A549 (cell line): ENCODE data around the gene SSTR3.

Experiments
- BHLHE40 ChIP-seq: IDR thresholded peaks from 2 replicates; pipeline ENCODE4 v1.6.1; 2012; ENCODE audit warnings: low read depth, low read length, inconsistent platforms
- CHD2 ChIP-seq: fragments of 150-350 bp; IDR thresholded peaks from 2 replicates; pipeline ENCODE4 v1.6.1; 2014; ENCODE audit warnings: low read length; ENCODE audit not compliant: partially characterized antibody
- CTCF ChIP-seq: fragments of >200 bp; sonication (Bioruptor Twin); formaldehyde crosslinking; IDR thresholded peaks from 3 replicates; pipeline ENCODE4 v1.5.1; 2016
- MAFK ChIP-seq: fragments of 450-650 bp; IDR thresholded peaks from 2 replicates; pipeline ENCODE4 v1.6.1; 2014; ENCODE audit not compliant: partially characterized antibody
- MYC ChIP-seq: IDR thresholded peaks from 2 replicates; pipeline ENCODE4 v1.6.1; 2012; ENCODE audit warnings: mild to moderate bottlenecking, inconsistent platforms, low read length, improper control_type of control experiment, borderline replicate concordance
- NR3C1 ChIP-seq: fragments of >200 bp; sonication (Bioruptor Twin); formaldehyde crosslinking; IDR thresholded peaks from 3 replicates; pipeline ENCODE4 v1.6.1; 2017
- PBX3 ChIP-seq: IDR thresholded peaks from 2 replicates; pipeline ENCODE4 v1.6.1; 2012
- POLR2A ChIP-seq: IDR thresholded peaks from 2 replicates; pipeline ENCODE4 v1.6.1; 2012; ENCODE audit warnings: mild to moderate bottlenecking, low read length
- POLR2AphosphoS2 ChIP-seq: conservative IDR thresholded peaks from 2 replicates; pipeline ENCODE4 v1.6.1; 2012; ENCODE audit warnings: low read length, improper control_type of control experiment, inconsistent platforms
- RAD21 ChIP-seq, 2 experiments: fragments of >200 bp in 1 of 2; sonication (Bioruptor Twin) in 1 of 2; formaldehyde crosslinking in 1 of 2; IDR thresholded peaks in 1 of 2; conservative IDR thresholded peaks in 1 of 2; 2 replicates in 1 of 2; 3 replicates in 1 of 2; pipeline ENCODE4 v1.6.1; 2012 to 2018; ENCODE audit warnings: inconsistent platforms in 1 of 2
- RARB ChIP-seq: fragments of 250-450 bp; sonication (Bioruptor Pico); IDR thresholded peaks from 2 replicates; pipeline ENCODE4 v1.8.0; 2021; ENCODE audit warnings: mild to moderate bottlenecking, moderate library complexity
- TF ChIP-seq, protein P1 (sequence below): IDR thresholded peaks from 2 replicates; pipeline ENCODE4 v1.6.1; 2012
- TF ChIP-seq, protein P2 (sequence below): fragments of 200-600 bp; sonication (generic); IDR thresholded peaks from 2 replicates; pipeline ENCODE4 v1.6.1; 2016; ENCODE audit warnings: antibody characterized with exemption, mild to moderate bottlenecking, moderate library complexity

- TF ChIP-seq PBX3 (no peak), CTCF (no peak), CHD2 (no peak), RAD21 (conservative IDR thresholded peaks at IDR 0.05 in 1 of 2, IDR thresholded peaks at IDR 0.05 in 1 of 2) (no peak), BHLHE40 (no peak), MAFK (no peak), POLR2AphosphoS2 (no peak), RARB (no peak), MYC (no peak), POLR2A (no peak), NR3C1 (no peak)
- TF ChIP-seq, protein P1, sequence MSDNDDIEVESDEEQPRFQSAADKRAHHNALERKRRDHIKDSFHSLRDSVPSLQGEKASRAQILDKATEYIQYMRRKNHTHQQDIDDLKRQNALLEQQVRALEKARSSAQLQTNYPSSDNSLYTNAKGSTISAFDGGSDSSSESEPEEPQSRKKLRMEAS, result no peak
- TF ChIP-seq, protein P2, sequence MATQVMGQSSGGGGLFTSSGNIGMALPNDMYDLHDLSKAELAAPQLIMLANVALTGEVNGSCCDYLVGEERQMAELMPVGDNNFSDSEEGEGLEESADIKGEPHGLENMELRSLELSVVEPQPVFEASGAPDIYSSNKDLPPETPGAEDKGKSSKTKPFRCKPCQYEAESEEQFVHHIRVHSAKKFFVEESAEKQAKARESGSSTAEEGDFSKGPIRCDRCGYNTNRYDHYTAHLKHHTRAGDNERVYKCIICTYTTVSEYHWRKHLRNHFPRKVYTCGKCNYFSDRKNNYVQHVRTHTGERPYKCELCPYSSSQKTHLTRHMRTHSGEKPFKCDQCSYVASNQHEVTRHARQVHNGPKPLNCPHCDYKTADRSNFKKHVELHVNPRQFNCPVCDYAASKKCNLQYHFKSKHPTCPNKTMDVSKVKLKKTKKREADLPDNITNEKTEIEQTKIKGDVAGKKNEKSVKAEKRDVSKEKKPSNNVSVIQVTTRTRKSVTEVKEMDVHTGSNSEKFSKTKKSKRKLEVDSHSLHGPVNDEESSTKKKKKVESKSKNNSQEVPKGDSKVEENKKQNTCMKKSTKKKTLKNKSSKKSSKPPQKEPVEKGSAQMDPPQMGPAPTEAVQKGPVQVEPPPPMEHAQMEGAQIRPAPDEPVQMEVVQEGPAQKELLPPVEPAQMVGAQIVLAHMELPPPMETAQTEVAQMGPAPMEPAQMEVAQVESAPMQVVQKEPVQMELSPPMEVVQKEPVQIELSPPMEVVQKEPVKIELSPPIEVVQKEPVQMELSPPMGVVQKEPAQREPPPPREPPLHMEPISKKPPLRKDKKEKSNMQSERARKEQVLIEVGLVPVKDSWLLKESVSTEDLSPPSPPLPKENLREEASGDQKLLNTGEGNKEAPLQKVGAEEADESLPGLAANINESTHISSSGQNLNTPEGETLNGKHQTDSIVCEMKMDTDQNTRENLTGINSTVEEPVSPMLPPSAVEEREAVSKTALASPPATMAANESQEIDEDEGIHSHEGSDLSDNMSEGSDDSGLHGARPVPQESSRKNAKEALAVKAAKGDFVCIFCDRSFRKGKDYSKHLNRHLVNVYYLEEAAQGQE, result no peak
These were observed 12.6 kb upstream of the SSTR3 start for GRCh38 chr22:37224757-37225420.
